ENCODE measurements around the gene ERFE. TPM values are rescaled to one million over a fixed set of nuclear protein-coding genes. Genes with fewer than 3 reads are reported as not detected.

The ERFE gene
- total RNA-seq, 1 experiment from 2014 or later = 10.3 TPM

DNA sequence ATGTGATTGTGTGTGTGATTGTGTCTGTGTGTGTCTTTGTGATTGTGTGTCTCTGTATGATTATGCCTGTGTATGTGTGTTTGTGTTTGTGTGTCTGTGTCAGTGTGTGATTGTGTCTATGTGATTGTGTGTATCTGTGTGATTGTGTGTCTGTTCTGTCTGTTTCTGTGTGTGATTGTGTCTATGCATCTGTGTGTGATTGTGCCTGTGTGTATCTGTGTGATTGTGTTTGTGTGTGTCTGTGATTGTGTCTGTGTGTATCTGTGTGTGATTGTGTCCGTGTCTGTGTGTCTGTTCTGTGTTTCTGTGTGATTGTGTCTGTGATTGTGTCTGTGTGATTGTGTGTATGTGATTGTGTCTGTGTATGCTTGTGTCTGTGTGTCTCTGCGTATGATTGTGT, 32.4 kb upstream of the ERFE start:
- H3K36me3 ChIP-seq (ENCODE audit: control insufficient read depth, insufficient read depth, low read length) = no peaks in the 10 kb centered on the region
- H3K4me1 ChIP-seq (ENCODE audit: control insufficient read depth, insufficient read depth, low read length) = no peaks in the 10 kb centered on the region
- CTCF ChIA-PET = no interaction called here
- TF ChIP-seq POLR2AphosphoS5 (IDR thresholded peaks at IDR 0.05; ENCODE audit: low read depth, low read length) = no peak
- TF ChIP-seq CTCF (IDR thresholded peaks at IDR 0.05) = no peak
- no peak for TF ChIP-seq REST (IDR thresholded peaks at IDR 0.05; ENCODE audit: insufficient read depth in 1 of 2, low read depth in 2 of 2, low read length in 1 of 2)
- no peak for TF ChIP-seq TCF7L2 (IDR thresholded peaks at IDR 0.05; ENCODE audit: low read depth, low read length)
- TF ChIP-seq SIN3A (IDR thresholded peaks at IDR 0.05; ENCODE audit: borderline replicate concordance, insufficient read depth, low read depth, low read length) = no peak
- H3K9me3 ChIP-seq (ENCODE audit: control insufficient read depth, insufficient read depth, low read depth, low read length) = no peaks in the 10 kb centered on the region
- no peaks in the 10 kb centered on the region for H3K27me3 ChIP-seq (ENCODE audit: control insufficient read depth, insufficient read depth, low read length)
- POLR2A ChIA-PET = no interaction called here
- in situ Hi-C loops (cut with HindIII; ENCODE audit: low pct_unique_long_range_greater_than_20kb, low sequenced_read_pairs) (no loop called here), intact Hi-C loops (cut with micrococcal nuclease; ENCODE audit: unreplicated experiment) (no loop called here)
- no peak overlapping the region for H3K4me3 ChIP-seq (ENCODE audit: low read depth in 2 of 2, low read length in 2 of 2)
- BruUV-seq (replicated peaks) = no TSS peak
- ATAC-seq (no peak), DNase-seq (ENCODE audit: low read depth, low spot score) (no peak)
- no peak overlapping the region for H3K27ac ChIP-seq (ENCODE audit: low read length)

GRCh38 chr2:238126775-238127164, 32.0 kb upstream of the ERFE start:
- Histone ChIP-seq H3K4me1 (ENCODE audit: control insufficient read depth, insufficient read depth, low read length) (no peaks in the 10 kb centered on the region), H3K27ac (ENCODE audit: low read length) (no peak overlapping the region), H3K27me3 (ENCODE audit: control insufficient read depth, insufficient read depth, low read length) (no peaks in the 10 kb centered on the region), H3K36me3 (ENCODE audit: control insufficient read depth, insufficient read depth, low read length) (no peaks in the 10 kb centered on the region), H3K4me3 (ENCODE audit: low read depth in 2 of 2, low read length in 2 of 2) (peak overlapping the region in 1 of 2 experiments; percentile 14; a peak in 1 of 4 replicates), H3K9me3 (ENCODE audit: control insufficient read depth, insufficient read depth, low read depth, low read length) (no peaks in the 10 kb centered on the region)
- intact Hi-C loops (cut with micrococcal nuclease; ENCODE audit: unreplicated experiment) = no loop called here
- in situ Hi-C loops (cut with HindIII; ENCODE audit: low pct_unique_long_range_greater_than_20kb, low sequenced_read_pairs) = no loop called here
- TF ChIP-seq TCF7L2 (IDR thresholded peaks at IDR 0.05; ENCODE audit: low read depth, low read length) = no peak
- TF ChIP-seq POLR2AphosphoS5 (IDR thresholded peaks at IDR 0.05; ENCODE audit: low read depth, low read length) = no peak
- no peak for TF ChIP-seq REST (IDR thresholded peaks at IDR 0.05; ENCODE audit: insufficient read depth in 1 of 2, low read depth in 2 of 2, low read length in 1 of 2)
- no peak for TF ChIP-seq SIN3A (IDR thresholded peaks at IDR 0.05; ENCODE audit: borderline replicate concordance, insufficient read depth, low read depth, low read length)
- ChIA-PET POLR2A (no interaction called here), CTCF (interaction anchor here (0.5 to 0.9 kb wide), 4 partner anchors 19 to 113 kb away, joined by 3 to 4 read pairs (median 4); no protein-coding TSS in a partner anchor)
- ATAC-seq (no peak), DNase-seq (ENCODE audit: low read depth, low spot score) (no peak)
- no TSS peak for BruUV-seq (replicated peaks)
